Stomach (tissue), 4 donors: ENCODE data around the gene SORCS2.

Experiments
- POLR2A ChIP-seq, 4 donors: fragments of 450-650 bp; IDR thresholded peaks; one replicate each; pipeline ENCODE4 v1.6.1; 2016; ENCODE audit warnings: antibody characterized with exemption in 4 of 4, control low read depth in 2 of 4, mild to moderate bottlenecking in 1 of 4, moderate library complexity in 1 of 4
- POLR2AphosphoS5 ChIP-seq, 3 donors: sonication (generic); formaldehyde crosslinking; IDR thresholded peaks; one replicate each; pipeline ENCODE4 v1.6.1; 2016; ENCODE audit warnings: antibody characterized with exemption in 3 of 3
- TF ChIP-seq, protein P1 (sequence below), 7 experiments: fragments of 450-650 bp in 4 of 7; fragments of 200-600 bp in 3 of 7; sonication (generic) in 3 of 7; IDR thresholded peaks; one replicate each; pipeline ENCODE4 v1.5.1; 2016 to 2019; ENCODE audit warnings: antibody characterized with exemption in 7 of 7, control low read depth in 2 of 7, mild to moderate bottlenecking in 1 of 7

DNA sequence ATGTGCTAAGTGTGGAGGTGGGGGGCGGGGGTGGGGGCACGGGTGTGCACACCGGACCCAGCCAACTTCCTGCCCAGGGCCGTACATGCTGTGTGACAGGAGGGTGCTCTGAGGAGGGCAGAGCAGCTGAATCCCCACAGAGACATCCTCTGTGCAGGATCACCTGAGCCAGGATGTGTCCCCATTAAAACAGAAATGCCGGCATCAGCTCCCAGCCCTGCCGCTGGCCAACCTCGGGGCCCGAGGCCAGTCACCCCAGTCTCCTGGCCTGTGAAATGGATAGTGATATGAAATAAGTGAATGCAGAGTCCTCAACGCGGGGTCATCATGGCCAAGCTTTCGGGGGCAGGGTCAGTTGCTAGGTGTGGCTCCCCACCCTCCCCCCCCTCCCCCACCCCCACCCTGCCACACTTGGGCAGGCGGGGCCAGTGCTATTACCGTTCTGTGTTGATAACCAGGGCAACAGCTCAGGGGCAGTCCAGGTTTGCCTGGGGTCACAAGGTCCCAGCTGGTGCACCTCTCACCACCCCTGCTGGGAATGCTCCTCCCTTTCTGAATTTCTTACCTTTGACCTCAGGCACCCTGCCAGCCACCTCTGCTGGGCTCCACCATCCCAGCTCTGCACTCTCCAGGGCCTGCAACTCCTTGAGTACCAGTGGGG, 469.6 kb downstream of the SORCS2 start:
- TF ChIP-seq, protein P1, sequence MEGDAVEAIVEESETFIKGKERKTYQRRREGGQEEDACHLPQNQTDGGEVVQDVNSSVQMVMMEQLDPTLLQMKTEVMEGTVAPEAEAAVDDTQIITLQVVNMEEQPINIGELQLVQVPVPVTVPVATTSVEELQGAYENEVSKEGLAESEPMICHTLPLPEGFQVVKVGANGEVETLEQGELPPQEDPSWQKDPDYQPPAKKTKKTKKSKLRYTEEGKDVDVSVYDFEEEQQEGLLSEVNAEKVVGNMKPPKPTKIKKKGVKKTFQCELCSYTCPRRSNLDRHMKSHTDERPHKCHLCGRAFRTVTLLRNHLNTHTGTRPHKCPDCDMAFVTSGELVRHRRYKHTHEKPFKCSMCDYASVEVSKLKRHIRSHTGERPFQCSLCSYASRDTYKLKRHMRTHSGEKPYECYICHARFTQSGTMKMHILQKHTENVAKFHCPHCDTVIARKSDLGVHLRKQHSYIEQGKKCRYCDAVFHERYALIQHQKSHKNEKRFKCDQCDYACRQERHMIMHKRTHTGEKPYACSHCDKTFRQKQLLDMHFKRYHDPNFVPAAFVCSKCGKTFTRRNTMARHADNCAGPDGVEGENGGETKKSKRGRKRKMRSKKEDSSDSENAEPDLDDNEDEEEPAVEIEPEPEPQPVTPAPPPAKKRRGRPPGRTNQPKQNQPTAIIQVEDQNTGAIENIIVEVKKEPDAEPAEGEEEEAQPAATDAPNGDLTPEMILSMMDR (IDR thresholded peaks at IDR 0.05), result no peak
- no peak for TF ChIP-seq POLR2A (IDR thresholded peaks at IDR 0.05)
- no peak for TF ChIP-seq POLR2AphosphoS5 (IDR thresholded peaks at IDR 0.05)
